Fibroblast of the aortic adventitia (primary cell): ENCODE measurements around the gene SHANK1. TPM values are rescaled to one million over a fixed set of nuclear protein-coding genes. Genes with fewer than 3 reads are reported as not detected.

Experiments used
- DNase-seq: peaks from one replicate; pipeline ENCODE4 v3.0.0-alpha.2; 2010; ENCODE audit warnings: low read depth
- H3K4me3 ChIP-seq: 2 replicates; pipeline ENCODE4 v1.5.1; 2011; ENCODE audit warnings: low read depth, mild to moderate bottlenecking, control low read depth, low read length, moderate library complexity
- total RNA-seq: library from RNA; depleted of rRNA; stranded (reverse); fragments of >200 nt; gene quantifications from 2 replicates; pipeline ENCODE4 v1.2.3, GENCODE V29; 2012; ENCODE audit warnings: low replicate concordance
- TF ChIP-seq, protein P1 (sequence below): IDR thresholded peaks from 2 replicates; pipeline ENCODE4 v1.5.1; 2011; ENCODE audit warnings: mild to moderate bottlenecking, low read length, control low read depth, inconsistent platforms; ENCODE audit not compliant: insufficient read depth

SHANK1 gene
- total RNA-seq, 1 donor: 4.2 TPM

- no peak for DNase-seq
- TF ChIP-seq, protein P1, sequence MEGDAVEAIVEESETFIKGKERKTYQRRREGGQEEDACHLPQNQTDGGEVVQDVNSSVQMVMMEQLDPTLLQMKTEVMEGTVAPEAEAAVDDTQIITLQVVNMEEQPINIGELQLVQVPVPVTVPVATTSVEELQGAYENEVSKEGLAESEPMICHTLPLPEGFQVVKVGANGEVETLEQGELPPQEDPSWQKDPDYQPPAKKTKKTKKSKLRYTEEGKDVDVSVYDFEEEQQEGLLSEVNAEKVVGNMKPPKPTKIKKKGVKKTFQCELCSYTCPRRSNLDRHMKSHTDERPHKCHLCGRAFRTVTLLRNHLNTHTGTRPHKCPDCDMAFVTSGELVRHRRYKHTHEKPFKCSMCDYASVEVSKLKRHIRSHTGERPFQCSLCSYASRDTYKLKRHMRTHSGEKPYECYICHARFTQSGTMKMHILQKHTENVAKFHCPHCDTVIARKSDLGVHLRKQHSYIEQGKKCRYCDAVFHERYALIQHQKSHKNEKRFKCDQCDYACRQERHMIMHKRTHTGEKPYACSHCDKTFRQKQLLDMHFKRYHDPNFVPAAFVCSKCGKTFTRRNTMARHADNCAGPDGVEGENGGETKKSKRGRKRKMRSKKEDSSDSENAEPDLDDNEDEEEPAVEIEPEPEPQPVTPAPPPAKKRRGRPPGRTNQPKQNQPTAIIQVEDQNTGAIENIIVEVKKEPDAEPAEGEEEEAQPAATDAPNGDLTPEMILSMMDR: no peak
- H3K4me3 ChIP-seq: no peak overlapping the region
Observed at GRCh38 chr19:50710612-50711011, 9.0 kb downstream of the SHANK1 start.

- H3K4me3 ChIP-seq: no peak overlapping the region
- DNase-seq: no peak
Observed at GRCh38 chr19:50710094-50710493, 9.5 kb downstream of the SHANK1 start.

DNA sequence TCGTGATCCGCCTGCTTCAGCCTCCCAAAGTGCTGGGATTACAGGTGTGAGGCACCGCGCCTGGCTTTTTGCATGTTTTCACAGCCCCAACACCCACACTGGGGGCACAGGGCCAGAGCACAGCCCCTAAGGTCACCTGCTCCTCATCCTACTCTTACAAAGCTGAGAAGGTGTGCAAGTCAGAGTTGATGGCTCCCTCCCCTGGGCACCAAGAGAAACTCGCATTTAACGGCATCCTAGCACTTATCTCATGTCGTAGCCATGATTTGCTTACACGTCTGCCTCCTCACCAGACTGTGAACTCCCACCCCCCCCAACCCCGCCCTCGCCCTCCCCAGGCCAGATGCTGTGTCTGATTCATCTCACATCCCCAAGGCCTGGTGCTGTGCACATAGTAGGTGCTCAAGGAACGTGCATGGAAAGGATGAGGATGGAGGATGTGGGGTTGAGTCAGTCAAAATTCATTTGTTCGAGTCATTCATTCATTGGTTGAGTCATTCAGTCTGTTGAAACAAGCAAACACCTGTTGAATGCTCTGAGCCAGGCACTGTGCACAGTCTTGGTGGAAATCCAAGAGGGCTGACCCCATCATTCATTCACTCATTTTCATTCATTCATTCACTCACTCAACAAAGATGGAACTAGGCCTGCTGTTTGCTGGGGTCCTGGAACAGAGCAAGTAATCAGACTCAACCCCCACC lies 11.3 kb downstream of the SHANK1 start:
- H3K4me3 ChIP-seq: no peak overlapping the region
- no peak for DNase-seq
- TF ChIP-seq, protein P1: no peak

More at GRCh38 chr19:50710094-50710493, 9.5 kb downstream of the SHANK1 start:
- TF ChIP-seq, protein P1: peak; percentile 19

DNA sequence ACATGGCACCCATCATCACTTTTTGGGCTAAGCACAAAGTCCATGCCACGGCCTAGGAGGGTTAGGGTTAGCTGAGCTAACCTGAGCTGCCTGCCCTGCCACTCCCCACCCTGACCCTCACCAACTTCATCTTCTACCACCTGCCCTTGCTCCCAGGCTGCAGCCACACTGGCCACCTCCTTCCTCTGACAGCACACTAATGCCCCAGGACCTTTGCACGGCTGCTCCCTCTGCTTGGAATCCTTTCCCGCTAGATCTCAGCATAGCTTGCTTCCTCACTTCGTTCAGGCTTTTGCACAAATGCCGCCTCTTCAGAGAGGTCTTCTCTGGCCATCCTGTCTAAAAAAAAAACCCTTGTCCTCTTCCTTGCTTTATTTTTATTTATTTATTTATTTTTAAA lies 13.2 kb downstream of the SHANK1 start:
- no peak overlapping the region for H3K4me3 ChIP-seq
- no peak for DNase-seq
- TF ChIP-seq, protein P1: no peak

DNA sequence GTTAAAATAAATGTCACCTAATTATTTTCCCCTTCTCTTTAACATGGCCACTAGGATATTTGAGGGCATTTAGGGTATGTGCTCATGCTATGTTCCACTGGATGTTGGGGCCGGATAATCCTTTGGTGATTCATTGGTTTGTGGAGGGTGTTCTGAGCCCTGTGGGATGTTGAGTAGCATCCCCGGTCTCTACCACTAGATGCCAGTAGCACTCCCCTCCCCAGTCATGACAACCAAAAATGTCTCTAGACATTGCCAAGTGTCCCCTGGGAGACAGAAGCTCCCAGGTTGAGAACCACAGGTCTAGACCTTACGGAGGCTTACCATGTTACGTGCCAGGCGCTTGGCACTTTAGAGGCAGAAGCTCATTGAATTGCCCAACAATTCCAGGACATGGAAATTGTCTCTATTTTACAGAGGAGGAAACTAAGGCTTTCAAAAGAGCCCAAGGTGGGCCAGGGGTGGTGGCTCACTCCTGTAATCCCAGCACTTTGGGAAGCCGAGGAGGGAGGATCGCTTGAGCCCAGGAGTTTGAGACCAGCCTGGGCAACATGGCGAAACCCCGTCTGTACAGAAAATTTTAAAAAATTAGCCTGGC lies 14.1 kb downstream of the SHANK1 start:
- DNase-seq: peak; percentile 66
- no peak overlapping the region for H3K4me3 ChIP-seq
- TF ChIP-seq, protein P1: peak; percentile 91

DNA sequence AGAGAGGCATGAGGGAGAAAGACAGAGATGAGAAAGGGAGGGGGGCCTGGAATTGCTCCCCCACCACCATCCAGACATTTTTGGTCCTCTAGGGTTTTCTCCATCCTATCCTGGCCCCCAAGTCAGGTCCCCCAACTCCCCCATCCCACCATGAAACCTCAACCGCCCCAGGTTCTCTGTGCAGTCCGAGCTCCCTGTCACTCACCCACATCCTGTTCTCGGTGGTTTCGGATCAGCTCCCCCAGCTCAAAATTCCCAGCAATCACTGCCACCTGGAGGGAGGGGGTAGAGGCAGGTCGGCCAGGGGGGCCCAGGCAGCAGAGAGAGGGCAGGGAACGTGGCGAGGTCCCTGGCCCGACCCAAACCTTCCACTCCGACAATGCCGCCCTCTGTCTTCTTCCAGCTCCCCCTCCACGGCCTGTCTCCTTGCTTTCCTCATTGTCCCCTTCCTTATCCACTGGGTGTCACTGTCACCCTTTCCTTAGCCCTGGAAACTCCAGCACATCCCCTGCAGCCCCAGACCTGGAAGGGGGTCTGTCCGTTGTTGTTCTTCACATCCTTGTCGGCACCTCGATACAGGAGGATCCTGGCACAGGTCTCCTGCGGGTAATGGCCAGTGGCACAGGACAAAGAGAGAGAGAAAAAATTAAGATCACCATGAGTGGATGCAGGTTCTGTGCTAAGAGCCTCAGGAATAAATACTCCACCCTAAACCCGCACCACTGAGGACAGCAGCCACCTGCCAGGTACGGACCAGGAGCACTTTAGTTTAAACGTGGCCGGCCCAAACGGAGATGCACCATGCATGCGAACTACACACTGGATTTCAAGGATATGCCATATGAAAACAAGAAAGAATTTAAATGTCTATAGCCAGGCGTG lies 15.4 kb downstream of the SHANK1 start:
- TF ChIP-seq, protein P1: no peak
- H3K4me3 ChIP-seq: no peak overlapping the region
- no peak for DNase-seq
